GM12891 (cell line): ENCODE data around the gene NPS.

Experiments used
- PAX5 ChIP-seq: IDR thresholded peaks from 2 replicates; pipeline ENCODE4 v1.6.1; 2011; ENCODE audit warnings: low read length, moderate library complexity, mild to moderate bottlenecking; ENCODE audit not compliant: insufficient read depth, severe bottlenecking
- POLR2A ChIP-seq: IDR thresholded peaks from 2 replicates; pipeline ENCODE4 v1.6.1; 2011; ENCODE audit warnings: low read depth, low read length, control low read depth
- POLR2AphosphoS5 ChIP-seq: IDR thresholded peaks from 2 replicates; pipeline ENCODE4 v1.6.1; 2011; ENCODE audit warnings: low read depth, low read length, control low read depth
- POU2F2 ChIP-seq: IDR thresholded peaks from 2 replicates; pipeline ENCODE4 v1.6.1; 2011; ENCODE audit warnings: low read depth, mild to moderate bottlenecking, control low read depth, low read length, moderate library complexity
- SPI1 ChIP-seq: IDR thresholded peaks from 2 replicates; pipeline ENCODE4 v1.6.1; 2011; ENCODE audit warnings: low read depth, low read length, control low read depth
- TAF1 ChIP-seq: IDR thresholded peaks from 2 replicates; pipeline ENCODE4 v1.6.1; 2011; ENCODE audit warnings: low read depth, low read length, control low read depth

DNA sequence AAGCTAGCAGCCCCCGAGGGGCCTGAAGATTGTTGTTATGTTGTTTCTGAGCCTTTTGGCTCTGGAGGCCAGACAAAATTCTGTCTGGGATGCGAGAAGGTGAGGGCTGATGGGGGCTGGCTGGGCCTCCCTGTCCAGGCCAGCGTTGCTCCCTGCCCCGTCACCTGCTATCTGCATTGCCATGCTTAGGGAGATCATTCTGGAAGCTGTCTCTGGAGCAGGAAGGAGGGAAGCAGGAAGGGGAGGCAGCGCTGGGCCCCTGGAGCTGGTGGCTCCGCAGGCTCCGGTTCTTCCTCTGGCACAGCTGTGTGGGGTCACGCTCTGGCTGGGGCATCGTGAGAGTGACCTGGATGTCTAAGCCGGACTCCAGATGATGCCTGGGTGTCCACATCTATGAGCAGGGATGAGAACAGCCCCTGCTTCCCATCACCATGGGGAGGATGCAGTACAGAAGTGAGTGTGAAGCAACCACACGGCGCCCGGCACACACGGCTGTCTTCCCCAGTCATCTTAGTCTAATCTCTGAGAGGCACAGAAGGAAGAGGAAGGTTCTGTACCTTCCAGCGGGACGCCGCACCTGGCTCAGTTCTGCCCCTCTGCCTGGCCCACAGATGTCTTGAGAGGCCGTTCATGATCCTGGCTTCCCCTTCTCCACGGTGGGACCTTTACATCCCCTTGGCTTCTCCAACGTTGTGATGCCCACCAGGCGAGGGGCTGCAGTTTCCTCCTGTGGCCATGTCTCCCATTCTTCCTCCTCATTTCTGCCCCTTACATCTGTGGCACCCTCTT, 11.9 kb upstream of the NPS start:
- TF ChIP-seq POLR2AphosphoS5 (no peak), POLR2A (no peak), SPI1 (no peak), PAX5 (no peak), TAF1 (no peak), POU2F2 (no peak)
